ENCODE results near the gene SORBS2.

GRCh38 chr4:185680617-185681016, 131.4 kb downstream of the SORBS2 start:
- TF ChIP-seq CTCF (IDR thresholded peaks at IDR 0.05), result no peak
- no peak for TF ChIP-seq POLR2A (IDR thresholded peaks at IDR 0.05)

All from uterus (tissue), 2 donors.